Ammon's horn (tissue), 1 donor: Measurements from ENCODE around the gene PCSK2.

Experiments used
- DNase-seq: peaks from one replicate; pipeline ENCODE4 v3.0.0-alpha.2; 2016; ENCODE audit warnings: low spot score

The PCSK2 gene

DNA sequence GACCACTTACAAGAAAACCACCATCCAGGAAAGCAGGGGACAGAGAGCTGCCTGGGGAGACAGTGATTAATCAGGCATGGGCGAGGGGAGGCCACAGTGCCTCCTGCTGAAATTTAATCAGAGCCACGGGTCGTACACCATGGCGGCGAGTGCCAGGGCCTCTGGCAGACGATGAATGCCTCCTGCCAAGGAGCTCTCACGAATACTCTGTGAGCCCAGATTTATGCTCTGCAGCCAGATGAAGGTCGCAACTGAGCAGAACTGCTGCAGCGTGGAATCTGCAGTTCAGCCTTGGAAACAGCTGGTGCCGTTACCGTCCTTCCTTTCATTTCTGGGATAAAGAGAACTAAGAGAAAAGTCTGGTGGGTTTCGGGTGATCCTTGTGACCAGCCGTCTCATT, 218.7 kb downstream of the PCSK2 start:
- no peak for DNase-seq

DNA sequence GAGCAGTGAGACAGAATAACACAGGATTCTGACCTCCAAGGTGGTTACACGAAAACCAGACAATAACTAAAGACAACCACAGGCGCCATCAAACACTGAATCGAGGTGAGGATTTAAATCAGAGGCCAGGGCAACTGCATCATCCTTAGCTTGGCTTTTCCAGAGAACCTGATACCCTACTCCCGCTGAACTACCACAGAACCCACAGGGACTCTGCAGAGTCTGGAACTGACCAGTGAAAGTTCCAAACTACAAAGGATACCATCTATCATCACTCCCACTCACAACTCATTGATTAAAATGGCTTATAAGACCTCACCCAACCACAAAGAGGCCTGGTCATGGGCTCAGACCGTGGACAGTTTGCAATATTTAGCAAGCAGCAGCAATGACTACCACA, 219.3 kb downstream of the PCSK2 start:
- no peak for DNase-seq

DNA sequence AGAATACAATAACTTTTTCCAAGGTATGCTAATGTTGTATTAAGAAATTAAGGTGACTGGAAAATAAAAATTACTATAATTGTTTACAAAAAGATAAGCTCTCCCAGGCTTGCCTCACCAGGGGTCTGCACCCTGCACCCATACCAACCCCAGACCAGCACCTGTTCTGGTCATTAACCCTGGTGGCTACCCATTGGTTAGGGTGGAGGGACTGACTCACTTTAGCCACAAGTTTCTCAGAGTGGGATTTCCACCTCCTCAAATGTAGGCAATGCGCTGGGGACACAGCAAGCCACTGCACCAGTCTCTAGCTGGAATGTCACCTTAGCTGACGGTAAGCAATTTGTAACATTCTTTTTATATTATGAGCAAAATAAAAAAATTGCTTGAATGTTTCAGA, 221.2 kb downstream of the PCSK2 start:
- DNase-seq, result no peak

DNA sequence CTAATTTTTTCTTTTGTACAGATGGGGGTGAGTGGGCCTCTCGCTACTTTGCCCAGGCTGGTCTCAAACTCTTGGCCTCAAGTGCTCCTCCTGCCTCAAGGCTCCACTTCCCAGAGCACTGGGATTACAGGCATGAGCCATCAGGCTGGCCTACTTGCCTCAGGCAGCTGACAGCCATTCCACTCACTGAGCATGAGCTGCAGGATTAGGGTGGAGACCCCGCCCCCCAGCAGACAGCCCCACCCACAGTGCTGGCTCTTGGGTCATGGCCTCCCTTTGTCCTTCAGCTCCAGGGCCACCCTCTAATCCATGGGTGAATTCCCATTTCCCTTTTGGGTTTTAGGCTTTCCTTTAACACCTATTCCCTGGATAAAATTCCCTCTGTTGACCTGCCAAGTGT, 222.2 kb downstream of the PCSK2 start:
- no peak for DNase-seq

DNA sequence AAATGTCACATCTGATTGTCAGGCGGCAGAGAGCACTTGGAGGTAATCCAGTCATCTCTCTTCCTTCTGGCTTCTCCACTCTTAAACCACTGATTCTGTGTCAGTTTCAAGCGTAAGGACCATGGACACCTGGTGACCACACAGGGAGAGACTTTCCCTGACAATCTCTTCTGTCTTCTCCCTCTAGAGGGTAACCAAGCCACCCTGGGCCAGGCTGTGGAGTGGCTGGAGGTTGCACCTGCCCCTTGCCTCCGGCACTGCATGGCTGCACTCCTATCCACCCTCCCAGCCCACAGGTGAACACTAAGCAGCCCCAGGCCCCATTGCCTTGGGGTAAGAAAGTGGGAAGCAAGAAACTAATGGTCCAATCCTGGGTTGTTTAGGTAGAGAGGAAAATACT, 225.6 kb downstream of the PCSK2 start:
- no peak for DNase-seq

DNA sequence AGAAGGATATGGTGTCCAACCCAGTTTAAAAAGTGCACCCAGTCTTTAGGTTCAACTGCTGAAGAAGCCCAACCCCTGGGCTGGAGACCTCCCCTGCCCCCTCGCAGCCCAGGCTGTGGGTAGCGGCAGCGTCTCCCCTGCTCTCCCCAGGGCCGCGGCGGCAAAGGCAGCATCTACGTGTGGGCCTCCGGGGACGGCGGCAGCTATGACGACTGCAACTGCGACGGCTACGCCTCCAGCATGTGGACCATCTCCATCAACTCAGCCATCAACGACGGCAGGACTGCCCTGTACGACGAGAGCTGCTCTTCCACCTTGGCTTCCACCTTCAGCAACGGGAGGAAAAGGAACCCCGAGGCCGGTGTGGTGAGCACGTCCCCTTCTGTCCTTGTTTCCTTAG, 226.8 kb downstream of the PCSK2 start:
- no peak for DNase-seq

DNA sequence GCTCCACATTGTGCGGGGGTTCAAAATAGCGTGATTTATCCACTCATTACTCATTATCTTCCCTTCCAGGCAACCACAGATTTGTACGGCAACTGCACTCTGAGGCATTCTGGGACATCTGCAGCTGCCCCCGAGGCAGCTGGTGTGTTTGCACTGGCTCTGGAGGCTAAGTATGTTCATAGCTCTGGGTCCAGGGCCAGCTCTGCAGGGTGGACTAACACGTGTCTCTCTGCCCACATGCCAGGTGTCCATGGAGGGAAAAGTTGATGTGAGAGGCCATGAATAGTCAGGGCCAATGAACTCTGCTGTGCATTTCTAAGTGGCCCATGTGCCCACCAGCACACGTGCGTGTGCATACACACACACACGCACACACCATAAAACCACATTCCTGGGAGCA, 229.4 kb downstream of the PCSK2 start:
- peak; percentile 50 for DNase-seq

DNA sequence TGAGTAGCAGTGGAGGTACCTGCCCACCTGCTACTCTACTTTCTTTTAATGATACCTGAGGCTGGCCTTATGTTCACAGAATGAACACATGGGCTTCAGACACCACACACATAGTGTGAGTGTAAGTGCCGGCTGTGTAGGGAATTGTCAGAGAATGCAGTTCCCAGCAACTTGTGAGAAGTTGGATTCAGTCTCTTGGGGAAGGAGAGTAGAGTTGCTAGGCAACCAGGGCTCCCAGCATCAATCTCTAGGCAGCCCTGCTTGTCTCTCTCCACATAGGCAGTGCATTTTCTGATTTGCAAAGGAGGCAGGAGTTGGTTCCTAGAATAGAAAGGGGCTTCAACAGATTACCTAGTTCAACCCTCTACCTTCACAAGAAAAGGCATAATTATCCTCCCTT, 230.2 kb downstream of the PCSK2 start:
- DNase-seq, result peak; percentile 53

DNA sequence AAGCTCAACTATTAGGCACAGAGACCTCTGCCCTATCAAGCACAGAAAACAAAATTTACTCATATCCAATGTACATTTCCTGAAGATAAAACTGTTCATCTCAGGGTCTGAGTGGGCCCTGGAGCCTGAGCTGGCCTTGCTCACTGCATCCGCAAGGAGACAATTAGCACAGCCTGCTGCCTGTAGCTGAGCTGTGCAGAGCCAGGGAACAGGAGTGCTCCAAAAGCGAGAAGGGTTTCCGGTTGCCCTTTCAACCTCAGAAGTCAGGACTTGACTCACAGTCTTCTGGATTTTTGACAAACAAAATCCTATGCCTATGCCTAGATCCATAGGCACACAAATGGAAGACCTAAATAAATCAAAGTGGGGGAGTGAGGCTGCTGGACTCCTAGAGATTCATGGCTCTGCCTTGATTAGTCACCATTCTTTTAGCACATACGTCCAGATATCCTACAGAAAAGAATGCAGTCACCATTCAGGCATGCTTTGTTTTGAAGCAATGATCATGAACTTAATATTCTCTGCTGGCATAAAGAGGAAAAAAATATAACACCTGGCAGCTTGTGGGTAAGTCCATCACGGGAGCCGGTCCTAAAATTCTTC, 230.8 kb downstream of the PCSK2 start:
- no peak for DNase-seq

DNA sequence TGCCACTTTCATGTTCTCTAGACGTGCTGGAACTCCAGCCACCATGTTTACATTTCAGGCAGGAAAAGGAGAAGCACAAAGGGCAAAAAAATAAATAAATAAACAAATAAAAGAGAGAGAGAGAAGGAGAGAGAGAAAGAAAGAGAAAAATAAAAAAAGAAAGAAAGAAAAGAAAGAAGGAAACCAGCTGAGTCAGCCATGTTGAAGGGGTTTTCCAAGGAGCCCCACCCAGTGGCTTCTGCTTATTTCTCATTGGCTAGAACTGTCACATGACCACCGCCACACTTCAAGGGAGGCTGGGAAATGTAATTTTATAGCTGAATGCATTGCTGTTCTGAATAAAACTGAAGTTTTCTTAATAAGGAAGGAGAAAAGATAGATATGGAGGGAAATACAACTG, 233.3 kb downstream of the PCSK2 start:
- DNase-seq, result no peak

DNA sequence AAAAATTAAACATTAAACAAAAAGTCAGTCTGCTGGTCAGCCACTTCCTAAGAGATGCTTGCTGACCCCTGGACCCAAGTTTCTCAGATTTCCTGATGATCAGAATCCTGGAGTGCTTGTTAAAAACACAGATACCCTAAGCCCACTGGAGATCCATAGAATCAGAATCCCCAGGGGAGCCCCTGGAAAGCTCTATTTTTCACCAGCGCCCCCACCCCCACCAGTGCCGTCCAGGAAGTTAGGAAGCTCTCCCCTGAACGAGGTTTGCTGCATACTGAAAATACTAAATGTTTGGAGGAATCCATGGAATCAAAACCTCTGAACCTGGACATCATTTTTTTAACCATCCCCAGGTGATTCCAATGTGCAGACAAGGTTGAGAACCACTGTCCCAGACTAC, 235.1 kb downstream of the PCSK2 start:
- DNase-seq, result no peak

DNA sequence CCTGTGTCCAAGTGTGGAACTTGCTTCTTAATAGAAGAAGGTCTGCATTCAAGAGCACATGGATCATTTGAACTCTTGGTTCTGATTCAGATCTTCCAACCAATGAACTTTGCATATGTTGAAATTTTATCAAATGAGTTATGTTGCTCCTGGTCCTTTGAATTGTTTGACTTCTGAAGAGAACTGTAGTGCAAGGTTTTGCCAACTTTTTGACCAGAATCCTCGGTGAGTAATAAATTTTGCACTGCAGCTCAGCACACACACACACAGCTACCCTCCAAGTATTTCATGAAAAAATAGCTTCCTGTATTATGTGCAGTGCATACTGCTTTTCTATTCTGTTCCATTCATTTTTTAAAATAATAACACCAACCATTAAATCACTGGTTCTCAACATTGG, 236.9 kb downstream of the PCSK2 start:
- no peak for DNase-seq

DNA sequence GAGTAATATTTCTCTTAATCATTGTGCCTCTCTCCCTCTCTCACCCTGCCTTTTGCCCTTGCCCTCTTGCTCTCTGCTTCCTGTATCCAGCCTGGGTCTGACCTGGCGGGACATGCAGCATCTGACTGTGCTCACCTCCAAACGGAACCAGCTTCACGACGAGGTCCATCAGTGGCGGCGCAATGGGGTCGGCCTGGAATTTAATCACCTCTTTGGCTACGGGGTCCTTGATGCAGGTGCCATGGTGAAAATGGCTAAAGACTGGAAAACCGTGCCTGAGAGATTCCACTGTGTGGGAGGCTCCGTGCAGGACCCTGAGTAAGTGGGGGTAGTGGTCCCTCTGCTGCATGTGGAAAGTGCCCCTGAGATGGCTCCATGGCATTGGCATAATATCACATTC, 238.4 kb downstream of the PCSK2 start:
- DNase-seq, result no peak

DNA sequence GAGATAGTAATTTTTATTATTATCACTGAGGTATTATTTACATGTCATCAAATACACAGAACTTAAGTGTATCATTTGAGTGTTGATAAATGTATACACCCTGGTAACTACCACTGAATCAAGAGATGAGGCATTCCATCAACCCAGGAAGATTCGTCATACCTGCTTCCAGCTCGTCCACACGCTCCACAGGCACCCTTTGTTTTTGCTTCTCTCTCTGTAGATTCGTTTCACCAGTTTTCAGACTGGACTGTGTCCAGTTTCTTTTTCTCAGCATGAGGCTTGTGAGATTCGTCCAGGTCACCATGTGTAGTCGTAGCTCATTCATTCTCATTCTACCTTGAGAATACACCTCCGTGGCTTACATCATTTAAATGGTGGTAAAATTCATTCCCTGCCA, 239.8 kb downstream of the PCSK2 start:
- no peak for DNase-seq

DNA sequence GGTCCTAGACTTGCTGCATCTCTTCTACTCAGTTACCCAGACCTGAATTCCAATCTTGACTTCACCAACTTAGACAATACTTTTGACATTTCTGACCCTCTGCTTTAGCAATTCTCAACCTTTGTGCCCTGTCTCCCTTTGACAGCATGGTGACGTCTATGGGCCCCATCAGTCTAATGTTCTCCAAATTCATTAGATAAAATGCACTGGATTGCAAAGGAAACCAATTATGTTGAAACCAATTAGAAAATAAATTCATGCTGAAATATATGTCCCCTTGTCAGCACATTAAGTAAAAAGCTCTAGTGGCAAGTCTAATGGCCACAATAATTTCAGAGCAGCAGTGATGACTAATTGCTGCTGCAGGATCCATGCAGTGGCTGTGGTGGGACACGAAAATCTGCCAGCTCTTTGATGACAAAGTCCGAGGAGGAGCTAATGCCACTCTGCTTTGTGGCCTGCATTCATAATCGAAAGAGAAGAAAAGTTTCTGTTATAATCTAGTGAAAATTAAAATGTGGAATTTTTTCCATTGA, 240.3 kb downstream of the PCSK2 start:
- no peak for DNase-seq

DNA sequence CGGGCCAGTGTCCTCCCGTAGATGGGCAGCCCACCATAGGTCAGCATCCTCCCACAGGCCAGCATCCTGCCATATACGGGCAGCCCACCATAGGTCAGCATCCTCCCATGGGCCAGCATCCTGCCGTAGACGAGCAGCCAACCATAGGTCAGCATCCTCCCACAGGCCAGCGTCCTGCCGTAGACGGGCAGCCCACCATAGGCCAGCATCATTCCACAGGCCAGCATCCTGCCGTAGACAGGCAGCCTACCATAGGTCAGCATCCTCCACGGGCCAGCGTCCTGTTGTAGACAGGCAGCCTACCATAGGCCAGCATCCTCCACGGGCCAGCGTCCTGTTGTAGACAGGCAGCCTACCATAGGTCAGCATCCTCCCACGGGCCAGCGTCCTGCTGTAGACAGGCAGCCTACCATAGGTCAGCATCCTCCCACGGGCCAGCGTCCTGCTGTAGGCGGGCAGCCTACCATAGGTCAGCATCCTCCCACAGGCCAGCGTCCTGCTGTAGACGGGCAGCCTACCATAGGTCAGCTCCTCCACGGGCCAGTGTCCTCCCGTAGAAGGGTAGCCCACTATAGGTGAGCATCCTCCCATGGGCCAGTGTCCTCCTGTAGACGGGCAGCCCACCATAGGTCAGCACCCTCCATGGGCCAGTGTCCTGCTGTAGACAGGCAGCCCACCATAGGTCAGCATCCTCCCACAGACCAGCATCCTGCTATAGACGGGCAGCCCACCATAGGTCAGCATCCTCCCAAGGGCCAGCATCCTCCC, 241.4 kb downstream of the PCSK2 start:
- DNase-seq, result no peak

DNA sequence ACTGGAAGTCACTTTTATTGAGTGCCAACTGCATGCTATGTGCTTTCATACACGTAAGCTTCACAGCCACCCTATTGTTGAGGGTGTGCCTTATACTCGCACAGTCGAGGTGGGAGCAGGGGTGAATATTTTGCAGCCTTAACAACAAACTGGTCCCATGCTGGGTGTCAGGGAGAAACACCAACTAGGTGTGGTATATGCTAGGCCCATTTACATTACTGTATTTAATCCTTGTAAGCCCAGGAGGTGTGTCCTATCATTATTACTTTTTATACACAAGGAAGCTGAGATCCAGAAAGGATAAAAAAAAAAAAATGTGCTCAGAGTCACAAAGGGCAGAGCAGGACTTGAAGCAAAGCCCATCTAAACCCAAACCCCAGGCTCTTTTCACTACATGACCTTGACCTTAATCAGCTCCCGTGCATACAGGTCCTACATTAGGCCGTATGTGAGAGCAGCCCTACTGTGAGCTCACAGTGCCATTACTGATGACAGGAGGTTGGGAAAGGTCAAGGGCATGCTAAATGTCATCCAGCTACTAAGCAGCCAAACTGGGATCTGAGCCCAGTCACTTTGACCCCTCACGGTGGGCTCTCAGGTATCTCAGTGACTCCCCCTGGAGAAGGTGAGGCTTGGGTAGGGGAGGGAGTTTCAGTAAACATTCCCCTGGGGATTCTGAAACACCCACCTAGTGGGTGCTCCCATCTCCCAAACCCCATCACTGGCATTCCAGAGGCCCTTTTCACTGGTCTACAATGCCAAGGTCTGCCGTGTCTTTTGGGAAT, 242.6 kb downstream of the PCSK2 start:
- no peak for DNase-seq

DNA sequence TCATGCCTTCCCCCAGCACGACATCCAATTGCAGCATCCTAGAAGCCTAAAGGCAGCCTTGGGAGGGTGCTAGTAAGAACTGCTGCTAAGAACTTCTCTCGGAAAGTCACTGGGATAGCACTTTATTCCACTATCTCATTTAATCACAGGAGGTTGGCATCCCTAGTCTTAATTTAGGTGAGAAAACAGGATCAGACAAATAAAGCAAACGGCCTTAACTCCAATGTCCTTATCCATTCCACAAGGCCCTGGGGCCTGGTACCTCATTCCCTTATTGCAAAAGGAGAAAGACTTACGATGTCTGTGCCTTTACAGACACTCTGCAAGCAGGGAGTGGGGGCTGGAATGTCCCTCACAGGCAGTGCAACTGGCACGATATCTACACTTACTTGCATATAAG, 243.7 kb downstream of the PCSK2 start:
- no peak for DNase-seq

DNA sequence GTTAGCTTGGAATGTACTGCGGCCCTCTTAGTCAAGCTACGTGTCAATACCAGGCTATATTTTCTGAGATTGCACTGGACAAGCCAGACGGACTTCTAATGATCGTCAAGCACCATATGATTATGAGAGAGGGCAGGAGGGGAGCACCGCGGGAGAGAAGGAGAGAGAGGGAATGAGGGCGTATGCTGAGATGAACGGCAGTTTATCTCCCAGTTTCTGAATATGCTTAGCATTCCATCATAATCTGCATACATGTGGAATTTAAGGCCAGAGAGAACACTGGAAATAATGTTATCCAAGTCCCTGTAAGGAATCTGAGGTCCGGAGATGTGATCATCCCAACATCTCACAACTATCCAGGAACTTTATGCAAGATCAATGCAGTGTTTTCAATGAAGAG, 244.1 kb downstream of the PCSK2 start:
- DNase-seq, result no peak

DNA sequence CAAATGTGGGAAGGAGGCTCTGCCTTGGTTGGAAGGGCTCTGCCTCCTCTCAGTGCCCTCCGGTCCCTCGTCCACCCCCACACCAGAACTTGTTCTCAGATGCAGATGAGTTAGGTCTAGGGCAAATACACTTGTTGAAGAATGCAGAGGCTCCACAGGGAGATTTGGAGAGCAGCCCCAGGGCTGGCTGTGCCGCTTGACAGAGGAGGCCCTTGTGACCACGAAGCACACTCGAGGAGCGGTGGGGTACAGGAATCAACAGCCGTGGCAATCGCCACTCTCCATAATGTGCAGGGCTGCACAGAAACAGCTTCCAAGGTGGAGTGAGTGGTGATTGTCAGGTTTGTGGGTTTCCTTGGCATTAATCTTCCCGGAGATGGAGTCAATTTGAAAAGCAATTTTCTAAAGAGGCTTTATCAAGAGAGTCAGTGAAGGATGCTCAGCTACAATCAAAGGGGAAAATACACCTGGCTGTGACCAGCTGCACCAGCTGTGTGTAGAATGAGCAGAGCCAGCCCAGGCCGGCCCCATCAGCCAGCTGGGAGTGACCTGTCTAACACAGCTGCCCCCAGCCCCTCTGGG, 244.9 kb downstream of the PCSK2 start:
- no peak for DNase-seq

DNA sequence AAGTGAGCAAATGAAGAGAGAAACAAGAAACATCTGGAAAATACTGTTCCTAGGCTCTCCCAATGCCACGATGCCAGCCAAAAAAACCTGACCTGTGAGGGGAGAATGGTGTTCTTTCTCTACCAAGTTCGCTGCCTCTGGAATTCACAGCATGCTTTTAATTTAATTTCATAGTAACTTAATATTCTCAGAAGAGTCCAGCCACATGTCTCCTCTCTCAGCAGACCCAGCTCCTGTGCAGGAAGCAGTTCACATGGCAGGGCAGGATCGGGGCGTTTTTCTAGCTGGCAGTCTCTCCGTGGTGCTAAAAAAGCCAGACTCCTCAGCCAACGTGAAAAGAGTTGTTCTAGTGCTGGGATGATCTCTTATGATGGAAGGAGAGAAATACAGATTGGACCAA, 246.8 kb downstream of the PCSK2 start:
- no peak for DNase-seq

DNA sequence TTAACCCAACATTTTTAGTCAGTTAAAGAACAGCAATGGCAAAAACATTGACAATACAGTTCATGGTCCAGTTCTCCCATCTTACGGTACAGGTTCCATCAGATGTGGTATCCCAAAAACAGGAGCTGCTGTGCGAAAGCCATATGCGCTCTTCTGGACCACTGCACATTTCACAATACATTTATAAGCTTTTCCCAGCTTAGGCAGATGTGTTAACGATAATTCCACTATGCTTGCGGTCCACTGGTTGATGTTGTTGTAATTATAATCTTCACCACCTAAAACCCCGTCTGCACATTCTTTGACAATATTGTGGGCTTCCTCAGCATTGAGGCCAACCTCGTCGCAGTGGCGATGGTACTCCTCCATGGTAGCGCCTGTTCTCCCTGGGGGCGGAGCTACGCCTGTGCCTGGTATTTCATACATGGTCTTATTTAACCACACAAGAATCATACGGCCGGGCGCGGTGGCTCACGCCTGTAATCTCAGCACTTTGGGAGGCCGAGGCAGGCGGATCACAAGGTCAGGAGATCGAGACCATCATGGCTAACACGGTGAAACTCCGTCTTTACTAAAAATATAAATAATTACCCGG, 252.3 kb downstream of the PCSK2 start:
- no peak for DNase-seq
